ENCODE data around the gene SART3.
"Not testable (repeated sequence)": the region's sequence is repeated elsewhere in the genome, so short reads cannot be mapped to it uniquely, and the experiment has no call there.

The SART3 gene

DNA sequence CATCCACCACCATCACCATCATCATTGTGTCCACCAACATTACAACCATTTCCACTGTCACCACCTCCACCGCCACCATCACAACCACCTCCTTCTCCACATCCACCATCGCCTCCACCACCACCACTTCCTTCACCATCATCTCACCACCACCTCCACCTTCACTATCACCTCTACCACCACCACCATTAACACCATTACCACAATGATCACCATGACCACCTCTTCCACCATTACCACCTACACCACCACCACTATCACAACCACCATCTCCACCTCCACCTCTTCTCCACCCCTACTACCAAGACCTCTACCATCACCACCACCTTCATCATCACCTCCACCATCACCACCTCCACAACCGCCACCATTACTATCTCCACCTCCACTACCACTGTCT, 17.8 kb upstream of the SART3 start:
- no peak for ATAC-seq

DNA sequence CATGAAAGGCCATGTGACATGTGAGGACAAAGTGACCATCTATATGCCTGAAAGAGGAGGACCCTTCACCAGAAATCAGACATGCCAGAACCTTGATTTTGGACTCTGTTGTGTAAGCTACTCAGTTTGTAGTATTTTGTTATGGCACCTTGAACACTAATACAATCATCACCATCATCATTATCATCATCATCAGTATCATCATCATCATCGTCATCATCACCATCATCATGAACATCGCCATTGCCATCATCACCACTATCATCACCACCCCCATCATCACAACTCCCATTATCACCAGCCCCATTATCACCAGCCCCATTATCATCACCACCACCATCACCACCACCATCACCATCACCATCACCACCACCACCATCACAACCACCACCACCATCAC, 17.3 kb upstream of the SART3 start:
- ATAC-seq = no peak

DNA sequence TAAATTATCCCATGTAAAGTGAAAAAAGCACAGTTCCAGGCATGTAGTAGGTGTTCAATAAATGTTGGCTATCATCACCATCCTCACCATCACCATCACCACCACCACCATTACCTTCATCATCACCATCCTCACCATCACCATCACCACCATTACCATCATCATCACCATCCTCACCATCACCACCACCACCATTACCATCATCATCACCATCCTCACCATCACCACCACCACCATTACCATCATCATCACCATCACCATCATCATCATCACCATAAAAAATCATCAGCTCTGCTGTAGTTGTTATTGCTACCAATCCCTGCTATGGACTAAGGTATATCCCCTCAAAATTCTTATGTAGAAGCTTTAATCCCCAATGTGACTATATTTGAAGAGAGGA, 16.5 kb upstream of the SART3 start:
- no peak for ATAC-seq

DNA sequence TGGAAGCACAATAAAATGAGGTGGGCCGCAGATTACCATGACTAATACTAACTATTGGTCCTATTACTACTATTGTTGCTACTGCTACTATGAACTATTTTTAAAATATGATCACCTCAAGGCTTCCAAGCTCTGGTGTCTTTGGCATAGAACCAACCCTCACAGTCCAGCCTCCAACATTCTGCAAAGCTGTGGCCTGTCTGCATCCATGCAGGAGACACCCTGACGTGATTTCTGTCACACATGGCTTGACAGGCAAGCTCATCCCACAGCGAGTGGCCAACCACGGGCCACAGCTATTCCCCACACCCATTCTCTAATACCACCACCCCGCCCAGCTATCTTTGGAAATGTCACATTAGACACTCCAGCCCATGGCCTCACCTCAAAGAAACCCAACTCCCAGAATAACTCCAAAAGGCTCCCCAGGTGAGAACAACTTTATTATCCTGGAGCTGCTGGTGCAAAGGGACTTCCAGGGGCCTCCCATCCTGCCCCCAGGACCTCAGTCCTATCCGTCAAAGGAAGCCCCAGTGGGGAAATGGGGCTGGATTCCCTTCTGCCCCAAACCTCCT, 15.8 kb upstream of the SART3 start:
- ATAC-seq = no peak

DNA sequence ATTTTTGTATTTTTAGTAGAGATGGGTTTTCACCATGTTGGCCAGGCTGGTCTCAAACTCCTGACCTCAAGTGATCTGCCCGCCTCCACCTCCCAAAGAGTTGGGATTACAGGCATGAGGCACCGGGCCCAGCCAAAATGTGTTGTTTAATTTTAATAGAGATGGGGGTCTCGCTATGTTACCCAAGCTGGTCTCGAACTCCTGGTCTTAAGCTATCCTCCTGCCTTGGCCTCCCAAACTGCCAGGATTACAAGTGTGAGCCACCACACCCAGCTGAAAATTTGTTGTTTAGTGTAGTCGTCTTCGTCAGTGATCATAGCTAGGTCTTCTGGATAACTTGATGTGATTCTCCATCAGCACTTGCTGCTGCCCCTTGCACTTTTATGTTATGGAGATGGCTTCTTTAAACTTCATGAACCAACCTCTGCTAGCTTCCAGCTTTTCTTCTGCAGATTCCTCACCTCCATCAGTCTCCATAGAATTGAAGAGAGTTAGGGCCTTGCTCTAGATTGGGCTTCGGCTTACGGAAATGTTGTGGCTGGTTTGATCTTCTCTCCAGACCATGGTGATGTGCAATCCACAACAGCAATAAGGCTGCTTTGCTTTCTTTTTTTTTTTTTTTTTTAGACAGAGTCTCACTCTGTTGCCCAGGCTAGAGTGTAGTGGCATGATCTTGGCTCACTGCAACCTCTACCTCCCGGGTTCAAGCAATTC, 14.4 kb upstream of the SART3 start:
- ATAC-seq = no peak

DNA sequence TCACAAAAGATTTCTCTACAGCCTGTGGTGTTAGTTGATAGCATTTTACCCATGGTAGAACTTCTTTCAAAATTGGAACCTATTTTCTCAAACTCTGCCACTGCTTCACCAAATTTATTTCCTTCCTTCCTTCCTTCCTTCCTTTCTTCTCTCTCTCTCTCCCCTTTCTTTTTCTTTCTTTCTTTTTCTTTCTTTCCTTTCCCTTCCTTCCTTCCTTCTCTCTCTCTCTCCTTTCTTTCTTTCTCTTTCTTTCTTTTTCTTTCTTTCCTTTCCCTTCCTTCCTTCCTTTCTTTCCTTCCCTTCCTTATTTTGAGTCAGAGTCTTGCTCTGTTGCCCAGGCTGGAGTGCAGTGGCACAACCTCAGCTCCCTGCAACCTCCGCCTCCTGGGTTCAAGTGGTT, 13.3 kb upstream of the SART3 start:
- not testable (repeated sequence) for ATAC-seq

DNA sequence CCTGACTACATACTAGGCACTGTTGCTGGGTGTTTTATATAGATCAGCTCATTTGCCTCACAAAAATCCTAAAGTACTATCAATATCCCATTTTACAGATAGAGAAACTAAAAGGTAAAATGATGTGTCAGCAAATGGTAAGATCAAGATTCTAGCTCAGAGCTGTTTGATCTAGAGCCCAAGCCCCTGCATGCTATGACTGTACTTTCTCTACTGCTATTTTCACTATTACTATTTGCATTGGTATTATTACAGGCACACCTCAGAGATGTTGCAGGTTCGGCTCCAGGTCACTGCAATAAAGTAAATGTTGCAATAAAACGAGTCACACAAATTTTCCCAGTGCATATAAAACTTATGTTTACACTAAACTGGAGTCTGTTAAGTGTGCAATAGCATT, 12.3 kb upstream of the SART3 start:
- ATAC-seq = peak; percentile 70 to 73

DNA sequence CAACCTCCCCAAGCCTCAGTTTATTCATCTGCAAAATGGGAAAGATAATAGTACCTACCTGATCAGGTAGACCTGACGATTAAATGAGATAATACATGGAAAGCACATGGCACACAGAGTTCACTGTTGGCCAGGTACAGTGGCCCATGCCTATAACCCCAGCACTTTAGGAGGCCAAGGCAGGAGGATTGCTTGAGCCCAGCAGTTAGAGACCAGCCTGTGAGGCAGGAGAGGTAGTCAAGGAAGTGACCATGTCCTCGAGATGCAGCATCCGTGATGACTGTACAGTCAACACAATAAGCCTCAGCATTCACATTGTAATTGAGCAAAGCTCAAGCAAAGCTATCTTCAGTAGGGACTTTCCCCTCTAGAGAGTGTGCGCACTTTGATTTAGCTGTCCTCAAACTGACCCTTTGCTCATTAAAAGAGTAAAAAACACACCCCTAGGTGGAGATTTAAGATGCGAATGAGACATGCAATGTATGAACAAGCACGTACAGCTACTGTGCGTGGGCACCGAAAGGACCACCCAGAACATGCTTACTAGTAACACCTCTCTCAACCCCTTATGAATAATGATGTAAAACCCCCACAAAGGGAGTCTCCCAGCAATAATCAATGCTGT, 11.3 kb upstream of the SART3 start:
- ATAC-seq = peak; percentile 17 to 28

DNA sequence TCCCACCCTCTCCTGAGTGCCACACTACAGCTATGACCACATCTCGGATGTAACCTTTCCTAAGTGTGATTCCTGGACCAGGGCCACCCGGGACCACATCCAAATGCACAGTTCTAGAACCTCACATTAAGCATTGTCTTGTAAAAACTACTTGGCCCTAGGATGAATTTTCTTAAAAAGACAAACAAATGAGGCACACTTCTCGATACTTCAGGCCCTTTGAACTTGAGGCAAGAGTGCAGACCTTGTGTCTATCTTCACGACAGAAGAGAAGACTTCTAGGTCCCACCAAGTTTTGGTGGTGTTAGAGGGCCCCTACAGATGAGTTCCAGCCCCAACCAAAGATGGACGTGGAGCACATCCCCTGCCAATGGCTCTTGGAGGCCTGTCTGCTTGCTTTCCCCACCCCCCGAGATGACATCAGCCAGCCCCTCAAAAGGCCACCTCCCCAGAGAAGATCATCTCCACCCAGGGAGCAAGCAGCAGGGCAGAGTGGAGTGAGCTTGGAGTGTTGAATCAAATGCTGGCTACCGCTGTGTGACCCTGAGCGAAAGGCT, 10.7 kb upstream of the SART3 start:
- ATAC-seq = no peak

DNA sequence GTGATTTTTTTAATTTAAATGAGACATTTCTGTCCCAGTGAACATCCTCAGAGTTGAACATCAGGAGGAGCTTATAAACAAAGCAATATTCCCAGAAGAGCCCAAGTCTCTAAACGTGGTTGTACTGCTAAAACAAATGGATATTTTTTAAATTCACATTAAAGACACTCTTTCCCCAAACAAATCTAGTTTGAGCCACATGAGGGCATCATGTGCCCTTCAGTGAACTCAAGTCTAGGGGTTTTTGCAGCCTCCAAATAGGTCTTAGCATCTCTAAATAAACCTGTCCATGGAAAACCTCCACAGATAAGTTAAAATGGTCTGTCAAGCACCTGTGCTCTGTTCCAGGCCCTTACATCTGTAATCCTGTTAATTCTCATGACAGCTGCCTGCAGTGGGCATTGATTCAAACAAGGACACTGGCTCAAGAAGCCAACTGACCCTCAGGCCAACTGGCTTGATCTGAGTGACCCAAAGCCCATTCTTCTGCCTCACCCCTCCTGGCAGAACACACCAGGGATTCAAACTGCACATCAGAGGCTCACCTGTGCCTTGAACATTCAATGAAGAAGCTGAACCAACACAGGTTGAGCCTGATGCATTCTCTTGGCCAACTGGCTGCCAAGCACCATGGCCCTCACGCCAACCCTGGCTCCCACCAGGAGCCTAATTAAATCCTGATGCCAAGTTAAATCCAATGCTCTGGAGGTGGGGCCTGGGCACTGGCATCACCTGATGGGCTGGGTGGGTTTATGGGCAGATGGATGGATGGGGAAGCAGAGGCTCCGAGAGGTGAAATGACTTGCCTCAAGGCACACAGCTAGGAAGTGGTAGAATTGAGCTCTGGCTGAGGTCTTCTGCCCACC, 10.0 kb upstream of the SART3 start:
- no peak for ATAC-seq

DNA sequence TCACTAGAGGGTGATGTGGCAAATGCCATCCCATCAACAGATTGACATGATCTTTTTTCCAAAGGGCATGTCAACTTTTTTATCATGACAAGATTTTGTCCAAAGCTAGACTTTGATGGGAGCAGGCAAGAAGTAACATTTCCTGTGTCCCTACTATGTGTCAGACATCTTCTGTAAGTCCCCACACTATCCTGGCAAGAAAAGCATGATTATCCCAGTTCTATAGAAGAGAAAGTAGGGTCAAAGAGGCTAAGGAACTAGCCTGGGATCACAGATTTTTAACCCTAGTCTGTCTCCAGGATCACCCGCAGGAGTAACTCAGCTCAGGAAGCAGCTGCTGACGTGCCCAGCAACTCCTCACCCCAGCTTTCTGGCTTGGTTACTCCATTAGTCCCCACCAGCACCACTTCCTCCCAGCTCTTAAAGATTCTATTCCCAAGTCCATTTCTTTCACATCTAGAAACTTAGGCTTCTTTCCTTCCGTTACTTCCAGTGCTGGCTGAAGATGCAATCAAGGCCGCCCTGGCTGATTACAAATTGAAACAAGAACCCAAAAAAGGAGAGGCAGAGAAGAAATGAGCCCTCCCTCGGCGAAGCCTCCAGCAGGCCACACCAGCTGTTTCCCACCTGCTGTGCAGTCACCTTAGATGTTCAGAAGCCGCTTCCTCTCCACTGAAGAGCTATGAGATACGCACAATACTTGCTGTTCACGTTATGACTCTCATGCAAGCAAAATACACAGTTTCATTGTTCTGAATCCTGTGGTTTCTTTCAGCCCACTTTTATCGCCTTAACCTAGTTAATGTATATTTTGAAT, 7.6 kb upstream of the SART3 start:
- ATAC-seq = peak; percentile 90 to 91

DNA sequence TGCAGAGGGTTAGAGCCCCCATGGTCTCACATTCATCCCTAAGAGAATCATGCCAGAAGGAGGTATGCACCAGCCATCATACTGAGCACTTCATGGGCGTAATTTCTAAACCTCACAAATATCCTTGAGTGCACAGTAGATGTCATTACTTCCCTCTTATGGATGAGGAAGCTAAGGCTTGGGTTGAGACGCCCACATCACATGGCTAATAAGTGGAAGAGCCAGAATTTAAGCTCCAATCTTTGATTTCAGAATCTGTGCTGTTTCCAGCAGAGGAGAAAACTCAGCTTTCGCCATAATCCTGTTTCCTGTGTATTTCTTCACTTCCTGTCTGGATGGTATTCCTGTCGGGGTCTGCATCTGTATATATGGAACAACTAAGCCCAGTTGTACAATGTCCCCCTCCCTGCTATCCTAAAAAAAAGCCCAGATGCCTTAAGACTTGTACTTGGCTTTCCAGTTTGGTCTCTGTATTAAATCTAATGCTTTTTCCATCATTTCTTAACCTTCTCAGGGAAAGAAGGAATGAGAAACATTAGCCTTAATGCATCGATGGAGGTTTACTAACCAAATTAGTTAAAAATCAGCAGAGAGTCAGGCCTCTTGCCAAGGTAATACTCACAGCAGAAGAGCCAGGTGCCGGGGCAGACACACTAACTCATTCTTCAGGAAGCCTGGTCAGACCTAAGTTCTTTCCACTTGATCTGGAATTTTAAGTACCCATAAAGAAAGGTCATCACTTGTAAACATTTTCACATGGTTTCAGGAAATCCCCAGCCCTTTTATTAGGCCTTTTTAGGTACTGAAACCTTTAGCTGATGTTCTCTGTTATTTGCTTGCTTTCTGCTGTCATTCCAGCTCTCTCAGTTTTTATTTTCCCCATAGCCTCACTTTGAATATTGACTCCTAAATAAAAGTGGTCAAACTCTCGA, 6.7 kb upstream of the SART3 start:
- ATAC-seq = no peak

DNA sequence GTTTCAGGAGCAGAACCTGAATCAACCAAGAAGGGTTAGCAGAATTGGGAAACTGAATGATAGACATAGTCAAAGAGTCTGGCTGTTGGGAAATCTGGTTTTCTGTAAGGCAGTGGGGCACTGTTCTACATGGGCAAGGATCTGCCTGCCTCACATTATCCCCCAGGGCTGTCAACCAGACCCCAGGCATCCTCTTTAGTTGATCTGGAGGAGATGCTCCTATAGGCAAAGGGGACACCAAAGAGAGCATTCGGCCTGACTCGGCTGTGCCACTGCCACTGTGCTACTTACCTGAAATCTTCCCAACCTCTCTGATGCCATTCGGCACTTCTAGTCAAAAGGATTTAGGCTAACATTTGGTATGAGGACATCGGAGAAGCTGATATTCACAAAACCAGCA, 5.5 kb upstream of the SART3 start:
- no peak for ATAC-seq

DNA sequence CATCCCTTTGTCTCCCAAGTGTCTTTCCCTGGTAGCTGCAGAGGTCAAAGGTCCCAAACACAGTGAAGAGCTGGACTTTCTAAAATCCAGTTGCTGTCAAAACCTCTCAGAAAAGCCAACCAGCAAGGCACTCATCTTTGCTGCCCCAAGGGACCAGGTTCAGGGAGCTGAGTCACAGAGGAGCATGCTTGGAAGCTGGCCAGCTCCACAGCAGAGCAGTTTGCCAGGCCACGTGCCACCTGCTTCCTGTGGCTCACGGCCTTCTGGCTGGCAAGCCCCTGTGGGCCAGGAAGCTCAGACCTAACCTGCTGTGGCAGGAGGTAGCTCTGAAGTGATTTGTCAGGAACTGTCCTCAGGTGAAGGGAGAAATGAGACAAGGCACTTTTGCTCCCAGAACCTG, 5.0 kb upstream of the SART3 start:
- ATAC-seq = no peak

DNA sequence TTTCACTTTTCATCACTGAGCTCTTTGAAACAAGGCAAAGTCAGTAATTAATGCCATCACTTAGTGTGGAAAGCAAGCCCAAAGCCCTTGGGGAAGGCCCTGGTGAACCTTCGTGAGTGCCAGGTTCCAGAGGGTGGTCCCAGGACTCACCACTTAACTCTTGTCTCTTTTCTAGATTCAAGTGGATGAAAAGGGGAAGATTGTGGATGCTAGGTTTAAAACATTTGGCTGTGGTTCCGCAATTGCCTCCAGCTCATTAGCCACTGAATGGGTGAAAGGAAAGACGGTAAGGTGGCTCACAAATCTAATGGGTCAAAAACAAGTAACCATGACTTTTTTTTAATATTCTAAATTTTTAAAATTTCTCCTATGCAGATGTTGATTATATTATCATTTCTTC, 4.2 kb upstream of the SART3 start:
- ATAC-seq = no peak

DNA sequence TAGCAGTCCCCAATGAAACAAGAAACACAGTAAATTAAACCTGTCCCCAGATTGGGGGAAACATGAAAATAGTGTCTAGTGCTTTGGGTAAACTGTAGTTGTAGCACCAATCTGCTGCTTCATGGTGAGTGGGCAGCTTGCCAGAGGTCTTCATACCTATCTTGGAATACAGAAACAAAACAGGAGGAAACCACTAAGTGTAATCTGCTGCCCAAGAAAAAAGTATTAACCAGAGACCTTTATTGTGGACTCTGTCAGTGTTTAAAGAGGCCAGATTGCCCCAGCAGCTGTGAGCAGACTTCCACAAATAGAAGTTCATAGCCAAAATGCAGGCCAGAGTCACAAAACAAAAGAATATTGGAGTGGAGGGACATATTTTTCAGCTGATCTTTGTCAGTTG, 3.8 kb upstream of the SART3 start:
- no peak for ATAC-seq

DNA sequence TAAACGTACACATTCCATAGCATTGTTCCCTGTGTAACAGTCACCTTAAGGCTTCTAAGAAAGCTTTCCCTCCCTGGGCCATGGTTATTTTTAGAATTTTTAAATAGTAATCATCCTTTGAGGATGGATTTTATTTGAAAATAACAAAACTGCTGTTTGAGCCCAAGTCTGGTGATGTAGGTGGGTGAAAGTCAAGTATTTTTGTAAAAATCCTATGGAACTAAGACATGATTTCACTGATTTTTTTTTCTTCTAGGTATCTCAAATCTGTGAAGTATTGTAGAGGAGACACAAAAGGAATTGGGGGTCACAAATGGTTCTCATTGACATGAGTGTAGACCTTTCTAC, 2.8 kb upstream of the SART3 start:
- no peak for ATAC-seq

DNA sequence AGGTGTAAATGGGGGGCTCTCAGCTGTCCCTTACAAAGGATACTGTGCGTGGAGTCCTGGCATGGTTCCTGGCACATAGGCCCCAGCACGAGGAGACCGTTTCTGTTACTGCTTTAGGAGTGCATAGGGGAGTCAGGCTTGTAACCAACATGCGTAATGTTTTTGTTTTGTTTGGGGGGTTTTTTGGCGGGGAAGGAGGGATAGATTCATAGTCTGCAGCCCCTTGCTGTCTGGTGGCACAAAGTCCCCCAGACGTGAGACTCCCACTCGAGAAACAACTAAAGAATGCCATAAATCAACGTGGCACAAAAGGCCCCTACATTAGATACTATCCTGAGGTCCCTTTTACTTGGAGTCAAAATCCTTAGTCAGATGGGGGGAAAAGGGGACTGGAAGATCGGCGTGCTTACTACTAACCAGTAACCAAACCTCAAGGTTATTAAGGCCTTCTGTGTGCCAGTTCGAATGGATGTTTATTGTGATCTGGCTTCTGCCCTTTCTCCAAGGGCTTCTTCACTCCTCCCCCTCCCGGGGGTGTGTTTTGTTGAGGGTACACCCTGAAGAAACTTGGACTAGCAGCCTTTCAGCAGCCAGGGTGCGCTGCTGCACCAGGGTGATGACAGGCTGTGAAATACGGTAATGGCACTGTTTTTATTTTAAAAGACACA, 2.3 kb upstream of the SART3 start:
- ATAC-seq = peak; percentile 58

DNA sequence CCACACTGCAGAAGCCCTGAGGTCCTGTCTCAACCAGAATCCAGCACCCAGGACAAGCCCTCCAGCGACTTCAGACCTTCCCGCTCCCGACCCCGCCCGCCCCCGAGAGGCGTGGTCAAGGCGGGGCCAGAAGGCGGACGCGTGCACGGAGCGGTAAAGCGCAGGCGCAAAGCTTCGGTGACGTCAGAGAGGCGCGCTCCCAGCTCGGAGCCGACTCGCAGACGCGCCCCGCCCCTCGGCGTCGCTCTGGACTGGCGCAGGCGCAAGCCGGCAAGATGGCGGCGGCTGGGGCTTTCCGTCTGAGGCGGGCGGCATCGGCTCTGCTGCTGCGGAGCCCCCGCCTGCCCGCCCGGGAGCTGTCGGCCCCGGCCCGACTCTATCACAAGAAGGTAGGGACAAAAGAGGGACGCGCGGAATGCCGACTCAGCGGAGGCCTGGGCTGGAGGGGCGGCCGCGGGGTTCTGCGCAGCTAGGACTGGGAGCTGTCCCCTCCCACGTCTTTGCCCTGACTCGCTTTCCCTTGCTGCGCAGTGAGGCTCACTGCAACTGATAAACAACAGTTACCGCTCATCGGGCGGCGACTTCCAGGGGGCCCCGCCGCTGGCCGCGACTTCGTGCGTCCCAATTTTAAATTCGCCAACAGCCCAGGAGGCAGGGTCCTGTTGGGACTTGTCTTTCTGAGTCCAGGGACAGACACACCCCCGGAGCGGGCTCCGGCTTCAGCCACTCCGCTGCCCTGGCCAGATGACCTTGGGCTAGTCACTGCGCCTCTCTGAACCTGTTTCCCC, 1.6 kb upstream of the SART3 start, which contains the start of gene ISCU:
Gene ISCU (plus strand): TSS at position 249 of the 788 bp plus-strand sequence. CDS start 27 bp downstream, at position 276.
- peak; percentile 66 to 68 for ATAC-seq

Data from activated CD4-positive, CD25-positive, alpha-beta regulatory T cell treated with anti-CD3 and anti-CD28 coated beads, Interleukin-2, amount 50 U/mL, for 24 hours (primary cell).